Gastrocnemius medialis (tissue), 4 donors: ENCODE data around the gene COG1. TPM values are rescaled to one million over a fixed set of nuclear protein-coding genes. Genes with fewer than 3 reads are reported as not detected.

Experiments
- ATAC-seq, 2 donors: fragments of 150-250 bp; one replicate each; pipeline ENCODE4 v1.9.1; 2016
- DNase-seq, 2 donors: peaks; one replicate each; pipeline ENCODE4 v3.0.0-alpha.2; 2019
- H3K27ac ChIP-seq, 4 donors: fragments of 200-600 bp; sonication (generic); 1 replicate in 1 of 4; 2 replicates in 3 of 4; pipeline ENCODE4 v1.5.1; 2016 to 2018; ENCODE audit warnings: mild to moderate bottlenecking in 2 of 4, moderate library complexity in 1 of 4
- H3K27me3 ChIP-seq, 3 donors: fragments of 200-600 bp; sonication (generic) in 2 of 3; 1 replicate in 1 of 3; 2 replicates in 2 of 3; pipeline versions ENCODE4 v1.5.1 to v1.6.0; 2016 to 2019; ENCODE audit warnings: mild to moderate bottlenecking in 1 of 3, moderate library complexity in 1 of 3
- H3K36me3 ChIP-seq, 2 donors: fragments of 200-600 bp; sonication (generic) in 1 of 2; one replicate each; pipeline ENCODE4 v1.5.1; 2017 to 2018
- H3K4me1 ChIP-seq, 2 donors: fragments of 200-600 bp; sonication (generic) in 1 of 2; one replicate each; pipeline ENCODE4 v1.5.1; 2016 to 2017; ENCODE audit warnings: mild to moderate bottlenecking in 2 of 2
- H3K4me3 ChIP-seq, 4 donors: fragments of 200-600 bp; sonication (generic) in 3 of 4; 1 replicate in 1 of 4; 2 replicates in 3 of 4; pipeline ENCODE4 v1.5.1; 2016 to 2019; ENCODE audit warnings: mild to moderate bottlenecking in 2 of 4
- H3K9me3 ChIP-seq, 3 donors: fragments of 200-600 bp; sonication (generic) in 2 of 3; 1 replicate in 1 of 3; 2 replicates in 2 of 3; pipeline ENCODE4 v1.5.1; 2016 to 2019
- POLR2A ChIP-seq, 2 donors: fragments of 450-650 bp; IDR thresholded peaks; one replicate each; pipeline ENCODE4 v1.6.1; 2017; ENCODE audit warnings: antibody characterized with exemption in 2 of 2, mild to moderate bottlenecking in 2 of 2, moderate library complexity in 2 of 2
- in situ Hi-C, 4 donors: fragments of 200-750 bp; cut with MboI; loops; one replicate each; pipeline versions ENCODE4 v1.15.0 to v1.8.0; 2017; ENCODE audit warnings: low sequenced_read_pairs in 4 of 4
- intact Hi-C: fragments of 100-400 bp; cut with DNase I; formaldehyde crosslinking; loops from one replicate; pipeline ENCODE4 v1.15.1; 2023; ENCODE audit warnings: low total_unique reads
- total RNA-seq, 4 donors: library from RNA; depleted of rRNA; stranded (reverse); fragments of >200 nt; gene quantifications; one replicate each; pipeline versions ENCODE4 v1.1.0 to v1.2.3, GENCODE V29; 2016
- TF ChIP-seq, protein P1 (sequence below), 5 experiments: fragments of 450-650 bp in 3 of 5; fragments of 200-600 bp in 2 of 5; sonication (generic) in 2 of 5; IDR thresholded peaks in 4 of 5; conservative IDR thresholded peaks in 1 of 5; 1 replicate in 4 of 5; 2 replicates in 1 of 5; pipeline ENCODE4 v1.5.1; 2016 to 2019; ENCODE audit warnings: antibody characterized with exemption in 5 of 5, mild to moderate bottlenecking in 3 of 5, moderate library complexity in 3 of 5

Gene COG1
- total RNA-seq, 4 donors from 2014 or later, result 21.2 to 34.7 (median 26.7) TPM

DNA sequence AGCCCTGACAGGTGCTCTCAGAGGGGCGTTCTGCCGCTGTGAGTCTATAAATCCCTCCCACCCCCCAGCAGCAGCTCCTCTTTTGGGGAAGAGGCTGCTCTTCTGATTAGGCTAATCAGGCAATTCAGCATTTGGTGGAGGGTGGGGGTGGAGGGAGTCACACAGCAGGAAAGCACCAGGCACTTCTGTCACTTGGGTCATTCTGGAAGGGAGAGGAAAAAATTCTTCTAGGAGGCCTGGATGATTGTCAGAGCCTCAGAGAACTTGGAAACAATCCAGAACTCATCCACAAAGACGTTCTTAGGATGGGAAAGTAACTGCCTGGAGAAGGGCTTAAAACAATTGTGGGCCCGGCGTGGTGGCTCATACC, 35.3 kb upstream of the COG1 start:
- Histone ChIP-seq H3K36me3 (no peaks in the 10 kb centered on the region), H3K9me3 (no peaks in the 10 kb centered on the region), H3K27me3 (peaks cover 8 to 14% (median 10%) of the 10 kb centered on the region in 3 donors), H3K4me1 (no peaks in the 10 kb centered on the region), H3K27ac (no peak overlapping the region), H3K4me3 (no peak overlapping the region)
- intact Hi-C loops, result no loop called here
- no peak for ATAC-seq
- TF ChIP-seq, protein P1, sequence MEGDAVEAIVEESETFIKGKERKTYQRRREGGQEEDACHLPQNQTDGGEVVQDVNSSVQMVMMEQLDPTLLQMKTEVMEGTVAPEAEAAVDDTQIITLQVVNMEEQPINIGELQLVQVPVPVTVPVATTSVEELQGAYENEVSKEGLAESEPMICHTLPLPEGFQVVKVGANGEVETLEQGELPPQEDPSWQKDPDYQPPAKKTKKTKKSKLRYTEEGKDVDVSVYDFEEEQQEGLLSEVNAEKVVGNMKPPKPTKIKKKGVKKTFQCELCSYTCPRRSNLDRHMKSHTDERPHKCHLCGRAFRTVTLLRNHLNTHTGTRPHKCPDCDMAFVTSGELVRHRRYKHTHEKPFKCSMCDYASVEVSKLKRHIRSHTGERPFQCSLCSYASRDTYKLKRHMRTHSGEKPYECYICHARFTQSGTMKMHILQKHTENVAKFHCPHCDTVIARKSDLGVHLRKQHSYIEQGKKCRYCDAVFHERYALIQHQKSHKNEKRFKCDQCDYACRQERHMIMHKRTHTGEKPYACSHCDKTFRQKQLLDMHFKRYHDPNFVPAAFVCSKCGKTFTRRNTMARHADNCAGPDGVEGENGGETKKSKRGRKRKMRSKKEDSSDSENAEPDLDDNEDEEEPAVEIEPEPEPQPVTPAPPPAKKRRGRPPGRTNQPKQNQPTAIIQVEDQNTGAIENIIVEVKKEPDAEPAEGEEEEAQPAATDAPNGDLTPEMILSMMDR (IDR thresholded peaks at IDR 0.05 in 4 of 5, conservative IDR thresholded peaks at IDR 0.05 in 1 of 5), result no peak
- no peak for TF ChIP-seq POLR2A (IDR thresholded peaks at IDR 0.05)
- in situ Hi-C loops, result loop anchor here (5.0 to 25.0 kb wide), 4 partner anchors 170 to 595 kb away; no protein-coding TSS in a partner anchor
- DNase-seq, result no peak

DNA sequence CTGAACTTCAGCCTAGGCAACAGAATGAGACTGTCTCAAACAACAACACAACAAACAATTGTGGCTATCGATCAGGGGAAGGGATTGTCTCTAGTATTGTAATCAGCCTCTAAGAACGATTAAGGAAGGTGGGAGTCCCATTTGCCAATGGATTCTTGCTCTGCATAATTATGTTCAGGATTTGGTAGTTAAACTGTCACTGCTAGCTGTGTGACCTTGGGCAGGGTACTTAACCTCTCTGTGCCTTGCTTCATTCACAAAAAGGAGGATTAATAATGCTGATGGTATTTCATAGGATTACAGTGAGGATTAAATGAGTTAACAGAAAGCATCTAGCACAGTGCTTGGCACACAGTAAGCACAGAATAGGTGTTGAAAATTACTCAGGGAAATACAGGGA, 34.7 kb upstream of the COG1 start:
- H3K9me3 ChIP-seq, result no peaks in the 10 kb centered on the region
- in situ Hi-C loops, result loop anchor here (5.0 to 25.0 kb wide), 4 partner anchors 171 to 596 kb away; no protein-coding TSS in a partner anchor
- no peak overlapping the region for H3K27ac ChIP-seq
- ATAC-seq (no peak), DNase-seq (no peak)
- intact Hi-C loops, result no loop called here
- TF ChIP-seq, protein P1 (IDR thresholded peaks at IDR 0.05 in 4 of 5, conservative IDR thresholded peaks at IDR 0.05 in 1 of 5), result no peak
- TF ChIP-seq POLR2A (IDR thresholded peaks at IDR 0.05), result no peak
- no peaks in the 10 kb centered on the region for H3K4me1 ChIP-seq
- H3K36me3 ChIP-seq, result no peaks in the 10 kb centered on the region
- peaks cover 11 to 20% (median 15%) of the 10 kb centered on the region in 3 donors for H3K27me3 ChIP-seq
- no peak overlapping the region for H3K4me3 ChIP-seq

DNA sequence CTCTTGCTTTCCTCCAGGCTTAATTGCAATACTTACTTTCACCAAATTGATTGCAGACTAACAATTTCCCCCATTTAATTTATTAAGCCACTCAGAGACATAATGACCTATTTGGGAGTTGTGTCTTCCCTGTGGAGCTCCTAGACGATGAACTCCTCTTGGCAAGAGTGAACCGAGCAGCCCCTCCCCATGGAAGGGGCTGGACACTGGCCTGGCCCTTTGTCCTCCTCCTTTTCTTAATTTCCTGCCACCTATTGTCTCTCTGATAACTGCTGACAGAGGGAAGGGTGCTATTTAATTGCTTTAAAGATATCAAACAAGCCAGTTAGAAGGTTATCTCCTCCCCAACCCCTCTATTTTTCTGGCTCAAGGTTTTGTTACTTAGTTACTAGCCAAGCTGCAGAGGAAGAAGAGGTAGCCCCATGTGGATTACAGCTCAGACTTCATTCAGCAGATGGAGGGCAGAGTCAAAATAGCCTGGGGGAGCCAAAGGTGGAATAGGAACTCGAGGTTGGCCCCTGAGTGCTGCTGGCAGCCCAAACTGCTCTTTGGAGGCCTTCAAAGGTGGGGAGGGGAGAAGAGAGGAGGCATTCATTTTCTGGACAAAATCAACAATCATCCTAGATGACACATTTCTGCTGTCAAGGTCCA, 31.8 kb upstream of the COG1 start:
- DNase-seq, result no peak
- intact Hi-C loops (no loop called here), in situ Hi-C loops (loop anchor here (25.0 kb wide), 2 partner anchors 424 to 599 kb away; no protein-coding TSS in a partner anchor)
- Histone ChIP-seq H3K9me3 (no peaks in the 10 kb centered on the region), H3K27me3 (peaks cover 35 to 46% (median 44%) of the 10 kb centered on the region in 3 donors), H3K27ac (no peak overlapping the region), H3K36me3 (no peaks in the 10 kb centered on the region), H3K4me3 (no peak overlapping the region), H3K4me1 (peaks cover 0 to 19% of the 10 kb centered on the region in 2 donors)
- TF ChIP-seq, protein P1 (IDR thresholded peaks at IDR 0.05 in 4 of 5, conservative IDR thresholded peaks at IDR 0.05 in 1 of 5), result no peak
- no peak for TF ChIP-seq POLR2A (IDR thresholded peaks at IDR 0.05)
- ATAC-seq, result no peak

DNA sequence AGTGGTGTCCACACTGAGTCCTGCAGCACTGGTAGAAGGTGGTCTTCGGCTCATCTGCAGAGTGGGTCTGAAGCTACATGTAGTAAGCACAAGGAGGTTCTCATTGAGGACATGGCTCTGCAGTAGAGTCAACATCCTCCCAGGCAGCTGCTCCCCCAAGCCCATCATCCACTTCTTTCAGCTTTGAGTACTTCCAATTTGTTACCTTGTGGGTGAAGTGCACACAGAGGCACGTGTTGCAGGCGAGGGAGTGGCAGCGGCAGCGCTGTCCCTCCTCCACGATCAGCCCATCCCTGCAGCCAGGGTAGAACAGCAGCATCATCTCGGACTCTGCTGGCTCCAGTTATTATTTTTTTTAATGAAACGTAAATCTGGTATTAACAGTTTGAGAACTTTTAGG, 29.8 kb upstream of the COG1 start:
- in situ Hi-C loops, result loop anchor here (25.0 kb wide), 2 partner anchors 426 to 601 kb away; no protein-coding TSS in a partner anchor
- H3K27ac ChIP-seq, result no peak overlapping the region

More for the DNA sequence above, 29.8 kb upstream of the COG1 start:
- Histone ChIP-seq H3K27me3 (peaks cover 45 to 64% (median 52%) of the 10 kb centered on the region in 3 donors), H3K4me1 (peaks cover 4 to 24% of the 10 kb centered on the region in 2 donors), H3K9me3 (no peaks in the 10 kb centered on the region), H3K4me3 (no peak overlapping the region), H3K36me3 (no peaks in the 10 kb centered on the region)
- intact Hi-C loops, result no loop called here
- TF ChIP-seq, protein P1 (IDR thresholded peaks at IDR 0.05 in 4 of 5, conservative IDR thresholded peaks at IDR 0.05 in 1 of 5), result no peak
- no peak for TF ChIP-seq POLR2A (IDR thresholded peaks at IDR 0.05)
- DNase-seq (no peak), ATAC-seq (no peak)
